Astrocyte (in vitro differentiated cells and primary cell): ENCODE results near the gene SLC16A9. TPM values are rescaled to one million over a fixed set of nuclear protein-coding genes. Genes with fewer than 3 reads are reported as not detected.
"Not testable (repeated sequence)": the region's sequence is repeated elsewhere in the genome, so short reads cannot be mapped to it uniquely, and the experiment has no call there.

ENCODE experiments used
- DNase-seq: peaks from one replicate; pipeline ENCODE4 v3.0.0-alpha.2; 2010; ENCODE audit warnings: low read depth
- FAIRE-seq: peaks from 2 replicates; lab custom pipeline; 2011; peaks lifted over from hg19 to GRCh38; lab: Jason Lieb, UNC
- H2AFZ ChIP-seq: 2 replicates; pipeline ENCODE4 v1.6.0; 2012; ENCODE audit warnings: low read depth, low read length, inconsistent platforms
- H3K27ac ChIP-seq: 2 replicates; pipeline ENCODE4 v1.5.1; 2011; ENCODE audit warnings: low read depth, low read length, inconsistent platforms
- H3K27me3 ChIP-seq: 2 replicates; pipeline ENCODE4 v1.6.0; 2011; ENCODE audit warnings: low read length, inconsistent platforms; ENCODE audit not compliant: insufficient read depth
- H3K36me3 ChIP-seq: 2 replicates; pipeline ENCODE4 v1.5.1; 2011; ENCODE audit warnings: low read length, inconsistent platforms; ENCODE audit not compliant: insufficient read depth
- H3K4me1 ChIP-seq: 2 replicates; pipeline ENCODE4 v1.5.1; 2011; ENCODE audit warnings: low read length, inconsistent platforms; ENCODE audit not compliant: insufficient read depth
- H3K4me2 ChIP-seq: 2 replicates; pipeline ENCODE4 v1.6.0; 2012; ENCODE audit warnings: low read length, inconsistent platforms
- H3K4me3 ChIP-seq: 2 replicates; pipeline ENCODE4 v1.5.1; 2011; ENCODE audit warnings: low read depth, mild to moderate bottlenecking, low read length, inconsistent platforms; ENCODE audit not compliant: insufficient read depth
- H3K79me2 ChIP-seq: 2 replicates; pipeline ENCODE4 v1.6.0; 2012; ENCODE audit warnings: mild to moderate bottlenecking, low read length, inconsistent platforms; ENCODE audit not compliant: insufficient read depth
- H3K9ac ChIP-seq: 2 replicates; pipeline ENCODE4 v1.6.0; 2012; ENCODE audit warnings: mild to moderate bottlenecking, low read length, inconsistent platforms
- H3K9me3 ChIP-seq: 2 replicates; pipeline ENCODE4 v1.5.1; 2012; ENCODE audit warnings: low read depth, mild to moderate bottlenecking, low read length, inconsistent platforms; ENCODE audit not compliant: insufficient read depth
- H4K20me1 ChIP-seq: 2 replicates; pipeline ENCODE4 v1.6.0; 2012; ENCODE audit warnings: low read length, inconsistent platforms; ENCODE audit not compliant: insufficient read depth
- H3K27ac Mint-ChIP-seq: one replicate; pipeline ENCODE4 v1.8.0; 2021; ENCODE audit warnings: mild to moderate bottlenecking, mixed read lengths; ENCODE audit not compliant: unreplicated experiment
- H3K27me3 Mint-ChIP-seq: one replicate; pipeline ENCODE4 v1.8.0; 2021; ENCODE audit warnings: low read depth, mixed read lengths; ENCODE audit not compliant: unreplicated experiment
- H3K36me3 Mint-ChIP-seq: one replicate; pipeline ENCODE4 v1.8.0; 2021; ENCODE audit warnings: low read depth, mixed read lengths; ENCODE audit not compliant: unreplicated experiment
- H3K4me1 Mint-ChIP-seq: one replicate; pipeline ENCODE4 v1.8.0; 2021; ENCODE audit warnings: low read depth, mixed read lengths; ENCODE audit not compliant: unreplicated experiment
- H3K4me3 Mint-ChIP-seq: one replicate; pipeline ENCODE4 v1.8.0; 2021; ENCODE audit warnings: mild to moderate bottlenecking, moderate library complexity, mixed read lengths; ENCODE audit not compliant: unreplicated experiment
- H3K9me3 Mint-ChIP-seq: one replicate; pipeline ENCODE4 v1.8.0; 2021; ENCODE audit warnings: mild to moderate bottlenecking, mixed read lengths; ENCODE audit not compliant: unreplicated experiment
- CTCF ChIP-seq: IDR thresholded peaks from 2 replicates; pipeline ENCODE4 v1.5.1; 2011; ENCODE audit warnings: low read depth, mild to moderate bottlenecking, inconsistent platforms, low read length, moderate library complexity; ENCODE audit not compliant: insufficient read depth
- EZH2 ChIP-seq: IDR thresholded peaks from 2 replicates; pipeline ENCODE4 v1.6.1; 2012; ENCODE audit warnings: mild to moderate bottlenecking, low read length, inconsistent platforms; ENCODE audit not compliant: insufficient read depth
- total RNA-seq: library from RNA; stranded (reverse); gene quantifications from 2 replicates; pipeline ENCODE4 v1.2.1, GENCODE V29; 2021

SLC16A9 gene
- total RNA-seq, 1 donor from 2014 or later = 3.4 TPM

- H3K4me2 ChIP-seq, H3K4me3 ChIP-seq, H4K20me1 ChIP-seq, H3K4me1 Mint-ChIP-seq, H3K9me3 Mint-ChIP-seq, FAIRE-seq, H3K36me3 ChIP-seq, H3K9me3 ChIP-seq, H3K4me1 ChIP-seq, H3K4me3 Mint-ChIP-seq, H3K27me3 ChIP-seq, H3K36me3 Mint-ChIP-seq, H3K79me2 ChIP-seq, H3K9ac ChIP-seq, H3K27ac ChIP-seq, H3K27ac Mint-ChIP-seq, DNase-seq, H2AFZ ChIP-seq, H3K27me3 Mint-ChIP-seq: not testable (repeated sequence)
These were observed 34.5 kb upstream of the SLC16A9 start for GRCh38 chr10:59744156-59744555.

GRCh38 chr10:59741583-59741982 is 31.9 kb upstream of the SLC16A9 start:
- TF ChIP-seq EZH2 (no peak), CTCF (no peak)
- no peaks in the 10 kb centered on the region for H3K4me1 Mint-ChIP-seq
- no peak for DNase-seq

GRCh38 chr10:59741048-59741447 is 31.4 kb upstream of the SLC16A9 start:
- Histone ChIP-seq H3K4me1 (no peaks in the 10 kb centered on the region), H3K4me3 (no peak overlapping the region), H3K79me2 (no peaks in the 10 kb centered on the region), H3K27ac (no peak overlapping the region), H3K9me3 (no peaks in the 10 kb centered on the region), H3K27me3 (no peaks in the 10 kb centered on the region), H2AFZ (no peak overlapping the region), H3K36me3 (no peaks in the 10 kb centered on the region), H3K9ac (no peak overlapping the region), H4K20me1 (no peaks in the 10 kb centered on the region), H3K4me2 (no peak overlapping the region)
- Mint-ChIP-seq H3K27me3 (no peaks in the 10 kb centered on the region), H3K36me3 (no peaks in the 10 kb centered on the region), H3K9me3 (peaks cover 2% of the 10 kb centered on the region), H3K27ac (no peak overlapping the region), H3K4me3 (no peak overlapping the region), H3K4me1 (no peaks in the 10 kb centered on the region)
- FAIRE-seq (no peak), DNase-seq (no peak)
- TF ChIP-seq EZH2 (no peak), CTCF (no peak)

More at GRCh38 chr10:59741583-59741982, 31.9 kb upstream of the SLC16A9 start:
- Histone ChIP-seq H4K20me1 (no peaks in the 10 kb centered on the region), H3K4me3 (no peak overlapping the region), H3K27me3 (no peaks in the 10 kb centered on the region), H3K27ac (no peak overlapping the region), H3K9me3 (no peaks in the 10 kb centered on the region), H3K4me2 (no peak overlapping the region), H3K4me1 (no peaks in the 10 kb centered on the region), H3K36me3 (no peaks in the 10 kb centered on the region), H2AFZ (no peak overlapping the region), H3K9ac (no peak overlapping the region), H3K79me2 (no peaks in the 10 kb centered on the region)
- H3K4me3 Mint-ChIP-seq = no peak overlapping the region
- H3K9me3 Mint-ChIP-seq = peaks cover 2% of the 10 kb centered on the region
- no peak for FAIRE-seq
- no peaks in the 10 kb centered on the region for H3K36me3 Mint-ChIP-seq
- no peak overlapping the region for H3K27ac Mint-ChIP-seq
- no peaks in the 10 kb centered on the region for H3K27me3 Mint-ChIP-seq
